Measurements from ENCODE around the gene CTF1.

DNA sequence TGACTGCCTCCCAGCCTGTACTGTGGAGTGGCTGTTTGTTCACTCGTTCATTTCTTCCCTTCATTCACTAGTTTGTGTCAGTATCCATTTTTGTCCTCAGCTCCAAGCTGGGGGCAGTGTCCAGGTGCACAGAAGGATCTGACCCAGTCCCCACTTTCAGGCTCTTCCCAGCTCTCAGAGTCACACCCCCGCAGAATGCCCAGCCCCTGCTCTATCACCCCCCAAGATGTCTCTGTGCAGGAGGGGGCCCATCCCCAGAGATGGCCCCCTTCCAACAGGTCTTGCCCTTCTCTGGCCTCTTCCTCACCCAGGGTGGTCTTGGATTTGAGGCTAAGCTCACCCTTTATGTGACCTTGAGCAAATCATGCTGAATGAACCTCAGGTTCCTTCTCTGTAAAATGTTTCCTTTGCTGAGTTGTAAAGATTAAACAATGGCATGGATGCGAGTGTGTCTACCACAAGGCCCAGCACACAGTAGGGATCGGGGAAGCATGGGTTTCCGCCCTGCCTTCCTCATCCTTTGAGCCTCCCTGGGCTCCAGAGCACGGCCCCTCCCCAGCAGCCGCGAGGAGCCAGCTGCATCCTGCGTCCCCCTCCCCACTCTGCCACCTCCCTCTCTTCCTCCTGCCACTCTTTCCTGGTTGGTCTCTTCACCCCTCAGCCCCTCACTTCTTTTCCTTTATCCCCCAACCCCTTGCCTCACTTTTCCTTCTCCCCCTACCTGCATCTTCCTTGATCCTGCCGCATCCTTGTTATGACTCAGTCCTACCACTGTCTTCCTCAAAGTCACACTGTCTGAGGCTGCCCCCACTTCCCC is 29.8 kb downstream of the CTF1 start:
- TF ChIP-seq, protein P1, sequence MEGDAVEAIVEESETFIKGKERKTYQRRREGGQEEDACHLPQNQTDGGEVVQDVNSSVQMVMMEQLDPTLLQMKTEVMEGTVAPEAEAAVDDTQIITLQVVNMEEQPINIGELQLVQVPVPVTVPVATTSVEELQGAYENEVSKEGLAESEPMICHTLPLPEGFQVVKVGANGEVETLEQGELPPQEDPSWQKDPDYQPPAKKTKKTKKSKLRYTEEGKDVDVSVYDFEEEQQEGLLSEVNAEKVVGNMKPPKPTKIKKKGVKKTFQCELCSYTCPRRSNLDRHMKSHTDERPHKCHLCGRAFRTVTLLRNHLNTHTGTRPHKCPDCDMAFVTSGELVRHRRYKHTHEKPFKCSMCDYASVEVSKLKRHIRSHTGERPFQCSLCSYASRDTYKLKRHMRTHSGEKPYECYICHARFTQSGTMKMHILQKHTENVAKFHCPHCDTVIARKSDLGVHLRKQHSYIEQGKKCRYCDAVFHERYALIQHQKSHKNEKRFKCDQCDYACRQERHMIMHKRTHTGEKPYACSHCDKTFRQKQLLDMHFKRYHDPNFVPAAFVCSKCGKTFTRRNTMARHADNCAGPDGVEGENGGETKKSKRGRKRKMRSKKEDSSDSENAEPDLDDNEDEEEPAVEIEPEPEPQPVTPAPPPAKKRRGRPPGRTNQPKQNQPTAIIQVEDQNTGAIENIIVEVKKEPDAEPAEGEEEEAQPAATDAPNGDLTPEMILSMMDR (IDR thresholded peaks at IDR 0.05), result no peak
- TF ChIP-seq POLR2A (IDR thresholded peaks at IDR 0.05), result no peak
